Stimulated activated CD8-positive, alpha-beta memory T cell treated with anti-CD3 and anti-CD28 coated beads, Interleukin-15, amount 100 ng/mL, for 24 hours (primary cell): ENCODE measurements around the gene LACRT.

Experiments used
- DNase-seq: peaks from one replicate; pipeline ENCODE4 v3.0.0-alpha.2; 2020; ENCODE audit warnings: low read depth

The LACRT gene

DNA sequence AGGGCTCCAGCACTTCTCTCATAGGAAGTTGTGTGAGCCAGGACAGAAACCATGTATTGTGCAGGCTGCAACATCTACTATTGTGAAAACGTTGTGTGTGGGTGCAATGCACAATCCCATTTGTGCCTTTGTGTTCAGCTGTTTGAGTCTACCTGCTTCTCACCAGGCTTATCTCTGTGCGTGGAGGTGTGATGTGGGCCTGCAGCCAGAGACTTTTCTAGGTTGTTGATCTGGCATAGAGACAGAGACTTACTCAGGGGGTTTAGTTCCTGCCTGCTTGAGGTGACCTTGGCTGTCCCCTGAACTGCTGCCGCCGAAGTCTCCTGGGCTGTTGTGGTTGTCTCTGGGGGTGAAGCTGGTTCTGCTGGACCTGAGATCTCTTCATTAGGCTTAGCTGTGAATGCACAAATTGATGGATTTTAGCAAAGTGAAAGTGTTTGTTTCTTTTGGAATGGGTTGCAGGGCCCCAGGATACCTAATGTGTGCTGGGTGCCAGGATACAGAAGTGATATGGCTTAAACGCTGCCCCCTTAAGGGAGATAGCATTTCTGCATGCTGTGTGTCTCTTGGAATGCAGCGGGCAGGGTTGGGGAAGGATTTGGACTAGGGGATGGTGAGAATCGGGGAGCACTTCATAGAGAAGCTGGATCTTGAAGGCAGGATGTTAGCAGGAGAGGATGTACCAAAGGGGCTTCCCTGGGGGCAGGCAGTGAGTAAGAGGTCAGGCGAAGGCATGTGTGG, 2.5 kb downstream of the LACRT start:
- DNase-seq, result no peak

DNA sequence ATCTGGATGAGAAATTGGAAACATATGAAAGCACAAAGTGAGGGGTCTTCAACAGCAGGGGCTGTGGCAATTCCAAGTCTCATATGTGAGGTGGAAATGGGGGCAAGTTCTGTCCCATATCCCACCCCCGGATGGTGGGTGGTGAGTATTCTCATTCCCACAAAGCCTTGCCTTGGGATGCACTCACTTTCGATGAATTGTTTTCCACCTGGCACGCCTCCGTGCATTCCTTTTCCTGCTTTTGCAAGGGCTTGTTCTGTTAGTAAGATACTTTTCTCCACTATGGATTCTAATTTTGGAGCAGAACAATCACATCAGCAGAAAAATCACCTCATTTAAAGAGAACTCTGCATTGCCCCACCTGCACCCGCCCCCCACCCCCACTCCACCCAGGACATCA, 3.1 kb downstream of the LACRT start:
- DNase-seq, result no peak

DNA sequence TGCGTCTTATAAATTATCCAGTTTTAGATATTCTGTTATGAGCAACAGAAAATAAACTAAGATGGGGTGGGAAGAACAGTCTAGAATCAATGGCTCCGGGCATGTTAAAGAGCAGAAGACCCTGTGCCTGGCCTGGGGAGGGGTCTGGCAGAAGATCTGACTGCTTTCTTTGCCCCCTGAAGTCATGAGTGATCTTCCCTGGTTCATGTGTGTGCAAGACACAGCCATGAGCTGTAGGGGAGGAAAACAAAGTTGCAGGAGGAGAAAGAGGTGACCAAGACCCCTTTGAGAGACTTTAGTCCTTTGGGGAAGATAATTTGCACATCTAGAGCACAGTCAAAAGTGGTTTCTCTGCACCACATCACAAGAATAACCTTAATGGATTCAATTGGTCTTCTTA, 4.8 kb downstream of the LACRT start:
- DNase-seq, result no peak

DNA sequence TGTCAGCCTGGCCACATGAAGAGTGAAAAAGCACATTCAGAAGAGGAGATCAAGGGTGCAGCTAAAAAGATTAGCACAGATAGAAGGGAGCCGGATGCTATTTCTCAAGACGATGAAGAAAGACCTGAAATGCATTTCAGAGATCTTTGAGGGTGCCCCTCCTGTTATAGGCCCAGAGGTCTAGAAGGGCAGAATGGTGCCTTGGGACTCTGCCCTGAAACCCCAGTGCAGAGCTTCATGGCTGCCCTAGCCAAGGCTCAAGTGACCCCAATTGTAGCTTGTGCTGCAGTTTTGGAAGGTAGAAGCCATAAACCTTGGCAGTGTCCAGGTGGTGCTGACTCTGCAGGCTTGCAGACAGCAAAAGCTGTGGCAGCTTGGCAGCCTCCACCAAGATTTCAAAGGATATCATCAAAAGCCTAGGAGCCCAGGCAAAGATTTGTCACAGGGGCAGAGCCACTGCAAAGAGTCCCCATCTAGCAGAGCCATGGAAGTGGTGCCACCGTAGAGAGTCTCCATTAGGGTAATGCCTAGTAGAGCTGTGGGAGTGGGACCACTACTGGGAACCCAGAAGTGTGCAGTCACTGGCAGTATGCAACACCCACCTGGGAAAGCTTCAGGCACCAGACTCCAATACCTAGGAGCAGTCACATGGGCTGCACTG, 6.4 kb downstream of the LACRT start:
- no peak for DNase-seq

DNA sequence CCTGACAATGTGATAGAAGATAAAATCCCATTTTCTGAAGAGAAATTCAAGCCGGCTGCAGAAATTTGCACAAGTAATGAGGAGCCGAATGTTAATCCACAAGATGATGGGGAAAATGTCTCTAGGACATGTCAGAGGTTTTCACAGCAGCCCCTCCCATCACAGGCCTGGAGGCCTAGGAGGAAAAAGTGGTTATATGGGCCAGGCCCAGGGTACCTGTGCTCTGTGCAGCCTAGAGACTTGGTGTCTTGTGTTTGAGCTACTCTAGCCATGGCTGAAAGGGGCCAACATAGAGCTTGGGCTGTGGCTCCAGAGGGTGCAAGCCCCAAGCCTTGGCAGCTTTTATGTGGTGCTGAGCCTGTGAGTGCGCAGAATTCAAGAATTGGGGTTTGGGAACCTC, 7.4 kb downstream of the LACRT start:
- no peak for DNase-seq

DNA sequence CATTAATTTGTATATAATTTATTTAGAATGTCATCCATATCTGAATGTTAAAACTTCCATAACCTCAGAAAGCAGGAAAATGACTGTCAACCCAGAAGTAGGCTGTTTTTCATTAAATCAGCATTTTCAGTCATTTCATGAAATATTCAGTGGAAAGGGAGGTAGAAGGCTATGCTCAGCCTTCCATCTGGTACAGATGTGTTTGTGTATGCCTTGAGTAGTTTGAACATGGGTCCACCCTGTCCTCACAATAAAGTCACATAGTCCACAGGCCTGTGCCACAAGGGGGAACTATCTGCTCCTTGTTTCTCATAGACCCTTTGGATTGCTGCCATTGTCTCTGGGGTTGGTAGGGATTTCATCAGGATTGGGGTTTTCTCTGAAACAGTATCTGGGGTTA, 9.1 kb downstream of the LACRT start:
- DNase-seq, result no peak

DNA sequence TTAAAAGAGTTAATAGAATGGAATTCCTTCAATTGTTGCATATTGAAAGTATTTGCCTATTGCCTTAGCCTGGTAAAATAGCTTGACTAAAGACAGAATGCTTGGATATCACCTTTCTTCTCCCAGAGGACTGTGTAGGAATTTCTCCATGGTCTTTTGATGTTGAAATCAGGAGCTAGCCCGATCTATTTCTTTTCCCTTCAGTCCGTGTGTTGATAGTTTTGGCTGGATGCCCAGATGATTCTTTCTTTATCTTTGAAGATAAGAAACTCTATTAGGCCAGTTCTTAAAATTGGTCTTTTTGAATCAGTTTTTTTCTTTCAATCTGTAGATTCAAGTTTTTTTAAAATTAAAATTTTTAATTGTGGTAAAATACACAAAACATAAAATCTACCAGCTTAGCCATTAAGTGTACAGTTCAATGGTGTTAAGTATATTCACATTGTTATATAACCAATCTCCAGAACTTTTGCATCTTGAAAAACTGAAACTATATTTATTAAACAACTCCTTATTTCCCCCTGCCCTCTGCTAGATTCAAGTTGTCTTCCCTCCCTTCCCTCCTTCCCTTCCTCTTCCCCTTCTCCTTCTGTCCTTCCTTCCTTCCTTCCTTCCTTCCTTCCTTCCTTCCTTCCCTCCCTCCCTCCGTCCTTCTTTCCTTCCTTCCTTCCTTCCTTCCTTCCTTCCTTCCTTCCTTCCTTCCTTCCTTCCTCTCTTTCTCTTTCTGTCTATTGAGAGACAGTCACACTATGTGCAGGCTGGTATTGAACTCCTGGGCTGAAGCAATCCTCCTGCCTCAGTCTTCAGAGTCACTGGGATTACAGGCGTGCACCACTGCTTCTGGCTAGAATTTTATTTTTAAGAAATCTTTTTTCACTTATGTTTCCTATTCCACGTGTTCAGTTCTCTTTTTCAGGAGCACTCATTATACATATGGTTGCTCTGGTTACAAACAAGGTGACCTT, 10.1 kb downstream of the LACRT start:
- no peak for DNase-seq

DNA sequence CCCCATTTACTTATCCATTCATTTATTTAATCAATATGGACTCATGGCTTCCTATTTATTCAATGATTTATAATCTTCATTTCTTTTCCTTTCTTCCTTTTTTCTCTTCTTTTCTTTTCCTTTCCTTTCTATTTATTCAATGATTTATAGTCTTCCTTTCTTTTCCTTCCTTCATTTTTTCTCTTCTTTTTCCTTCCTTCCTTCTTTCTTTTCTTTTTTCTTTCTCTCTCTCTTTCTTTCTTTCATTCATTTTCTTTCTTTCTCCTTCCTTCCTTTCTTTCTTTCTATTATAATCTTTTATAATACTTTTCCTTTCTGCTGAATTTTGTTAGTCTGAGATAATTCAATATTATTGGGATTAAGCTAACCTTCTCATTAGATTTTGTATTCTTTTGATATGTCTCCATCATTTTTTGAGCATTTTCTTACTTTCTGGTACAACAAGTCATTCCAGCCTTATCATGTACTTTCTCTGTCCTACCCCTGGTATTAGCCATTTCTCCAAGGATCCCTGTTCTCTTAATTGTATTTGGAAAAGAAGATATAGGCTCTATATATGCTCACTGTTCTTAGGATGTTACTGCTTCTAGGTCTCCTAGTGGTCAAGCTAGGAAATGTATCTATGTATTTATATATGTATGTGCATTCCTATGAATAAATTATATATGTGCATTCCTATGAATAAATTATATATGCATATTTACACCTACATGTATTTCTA, 12.1 kb downstream of the LACRT start:
- no peak for DNase-seq

DNA sequence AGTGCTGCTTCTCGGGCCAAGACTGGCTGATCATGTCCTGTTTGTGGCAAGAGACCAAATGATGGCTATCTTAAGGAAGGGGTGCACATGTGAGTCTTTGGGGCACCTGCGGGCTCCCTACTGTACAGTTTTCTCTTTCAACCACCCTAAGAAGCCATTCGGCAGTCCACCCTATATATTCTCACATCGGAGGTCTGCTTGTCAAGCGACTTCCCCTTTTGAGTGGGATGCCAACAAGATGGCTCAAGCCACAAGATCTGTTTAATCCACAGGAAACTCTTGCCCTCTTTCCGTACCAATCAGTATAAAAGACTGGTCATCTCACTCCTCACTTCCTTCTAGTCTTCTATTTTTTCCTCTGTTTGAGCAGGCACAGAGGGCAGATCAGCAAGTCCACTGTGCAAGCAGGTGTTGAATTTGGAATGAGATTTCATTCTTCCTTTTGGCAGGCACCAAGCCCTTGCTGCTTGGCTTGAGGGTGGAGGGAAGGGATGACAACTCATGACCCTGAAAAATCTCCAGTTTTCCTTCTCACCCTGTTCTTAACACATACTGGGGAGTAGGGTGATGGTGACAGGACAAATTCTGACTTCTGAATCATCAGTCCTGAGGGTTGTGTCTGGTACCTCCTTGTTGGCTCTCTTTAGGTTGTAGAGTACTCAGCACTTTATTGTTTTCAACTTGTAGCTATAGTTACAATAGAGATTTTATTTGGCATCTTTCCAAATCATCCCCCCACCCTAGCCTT, 17.6 kb downstream of the LACRT start:
- DNase-seq, result no peak

DNA sequence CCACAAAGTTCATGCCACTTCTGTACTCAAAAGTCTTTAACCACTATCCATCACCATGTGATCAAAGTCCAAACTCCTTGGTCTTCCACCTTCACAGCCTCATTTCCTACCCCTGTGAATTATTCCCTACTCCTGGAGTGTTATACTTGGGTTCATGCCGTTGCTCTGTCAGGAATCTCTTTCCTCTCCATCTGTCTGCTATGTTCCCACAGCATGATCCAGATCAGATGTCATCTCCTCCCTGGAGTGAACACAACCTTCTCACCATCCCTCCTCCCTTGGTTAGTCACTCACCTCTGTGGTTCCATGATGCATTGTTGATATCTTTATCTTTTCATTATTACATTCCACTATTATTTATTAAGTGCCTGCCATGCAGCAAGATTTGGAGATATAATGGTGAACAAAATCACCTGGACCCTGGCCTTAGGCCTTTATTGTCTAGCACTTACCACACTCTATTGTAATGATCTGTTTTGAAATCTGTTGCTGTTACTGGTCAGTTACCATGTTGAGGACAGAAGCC, 22.4 kb downstream of the LACRT start:
- no peak for DNase-seq

DNA sequence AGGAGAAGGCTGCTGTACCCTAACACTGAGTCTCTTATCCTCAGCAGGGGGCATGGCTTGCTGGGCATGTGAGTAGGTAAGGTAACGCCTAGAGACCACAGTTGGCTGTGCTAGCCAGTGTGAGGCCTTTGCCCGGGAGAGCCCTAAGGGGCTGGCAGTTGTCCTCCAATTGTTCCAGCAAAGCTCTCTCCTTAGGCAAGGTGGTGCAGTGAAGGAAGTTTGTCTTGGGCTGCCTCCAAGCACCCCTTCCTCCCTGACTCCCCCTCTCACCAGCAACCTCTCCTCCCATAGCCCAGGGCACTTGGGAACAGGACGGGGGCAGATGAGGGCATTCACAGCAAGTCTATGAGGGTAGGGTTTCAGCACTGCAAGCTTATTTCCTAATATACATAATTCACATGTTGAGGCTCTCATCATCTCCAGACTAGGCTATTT, 23.0 kb downstream of the LACRT start:
- DNase-seq, result no peak

DNA sequence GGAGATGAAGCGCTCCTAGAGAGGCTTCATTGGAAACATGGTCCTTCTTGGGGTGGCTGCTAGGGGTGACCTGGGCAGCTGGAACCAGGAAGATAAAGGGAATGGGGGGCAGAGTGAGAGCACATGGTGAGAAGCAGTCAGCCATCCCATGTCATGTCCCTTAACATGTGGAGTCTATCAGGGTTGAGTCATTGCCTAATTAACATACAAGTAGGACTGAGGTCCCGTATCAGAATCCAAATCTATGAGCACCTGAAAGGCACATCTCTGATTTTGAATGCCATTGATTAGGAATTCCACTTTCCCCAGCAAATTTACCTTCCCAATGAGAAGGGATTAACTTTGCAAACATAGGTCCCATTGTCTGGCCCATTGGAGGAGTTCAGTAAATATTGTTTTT, 25.9 kb downstream of the LACRT start:
- no peak for DNase-seq

DNA sequence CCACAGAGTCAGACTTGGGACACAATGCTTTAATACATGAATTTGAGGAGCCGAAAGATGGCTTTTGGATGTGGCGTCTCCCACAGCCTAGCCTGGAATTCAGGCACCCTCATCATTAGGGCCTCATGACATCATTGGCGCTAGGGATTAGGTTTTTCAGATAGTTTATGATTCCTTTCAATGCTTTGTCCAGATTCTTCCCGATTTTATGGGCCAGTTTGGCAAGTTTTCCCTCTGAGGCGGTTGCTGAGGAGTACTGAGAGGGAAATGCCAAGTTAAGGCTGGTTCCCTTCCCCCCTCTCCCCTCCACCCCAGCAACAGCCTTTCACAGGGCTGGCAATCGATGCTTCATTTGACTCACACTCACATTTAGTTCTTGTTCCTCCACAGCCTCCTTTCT, 26.5 kb downstream of the LACRT start:
- no peak for DNase-seq

DNA sequence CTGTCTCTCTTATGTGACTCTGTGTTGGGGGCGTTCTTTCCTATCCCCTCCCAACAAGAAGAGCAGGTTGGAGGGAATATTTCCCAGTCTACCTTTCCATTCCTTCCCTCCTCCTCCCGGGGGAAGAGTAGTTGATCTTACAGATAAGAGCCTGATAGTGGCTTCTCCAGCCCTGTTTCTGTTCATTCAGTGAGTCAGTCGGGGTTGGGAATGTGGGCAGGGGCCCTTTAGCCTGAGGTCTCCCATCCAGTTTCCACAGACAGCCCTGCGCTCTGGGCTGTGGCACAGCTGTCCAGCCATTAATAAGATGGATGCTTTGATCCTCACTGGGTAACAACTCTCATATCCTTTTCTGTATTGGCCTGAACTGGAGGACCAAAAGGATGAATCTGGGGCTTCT, 28.1 kb downstream of the LACRT start:
- DNase-seq, result no peak

DNA sequence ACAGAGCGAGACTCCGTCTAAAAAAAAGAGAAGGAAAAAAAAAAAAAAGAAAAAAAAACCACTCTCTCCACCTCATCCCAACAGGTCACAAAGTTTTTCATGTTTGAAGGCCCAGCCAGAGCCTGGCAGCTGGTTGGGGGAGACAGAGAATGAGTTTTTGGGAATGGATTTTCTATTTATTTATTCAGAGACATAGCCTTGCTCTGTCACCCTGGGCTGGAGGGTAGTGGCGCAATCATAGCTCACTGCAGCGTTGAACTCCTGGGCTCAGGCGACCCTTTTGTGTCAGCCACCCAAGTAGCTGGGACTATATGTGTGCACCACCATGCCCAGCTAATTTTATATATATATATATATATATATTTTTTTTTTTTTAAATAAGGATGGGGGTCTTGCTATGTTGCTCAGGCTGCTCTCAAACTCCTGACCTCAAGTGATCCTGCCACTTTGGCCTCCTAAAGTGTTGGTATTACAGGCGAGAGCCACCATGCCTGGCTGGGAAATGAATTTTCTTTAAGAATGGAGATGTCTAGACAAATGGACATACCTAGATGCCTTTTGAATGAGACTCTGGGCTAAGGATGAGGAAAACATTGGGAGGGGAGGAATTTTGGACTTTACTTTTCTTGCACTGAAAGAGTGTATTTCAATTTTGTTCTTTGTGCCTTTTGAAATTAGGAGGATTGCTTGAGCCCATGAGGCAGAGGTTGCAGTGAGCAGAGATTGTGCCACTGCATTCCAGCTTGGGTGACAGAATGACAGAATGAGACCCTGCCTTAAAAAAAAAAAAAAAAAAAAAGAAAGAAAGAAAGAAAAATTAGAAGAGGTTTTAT, 29.3 kb downstream of the LACRT start:
- DNase-seq, result no peak

DNA sequence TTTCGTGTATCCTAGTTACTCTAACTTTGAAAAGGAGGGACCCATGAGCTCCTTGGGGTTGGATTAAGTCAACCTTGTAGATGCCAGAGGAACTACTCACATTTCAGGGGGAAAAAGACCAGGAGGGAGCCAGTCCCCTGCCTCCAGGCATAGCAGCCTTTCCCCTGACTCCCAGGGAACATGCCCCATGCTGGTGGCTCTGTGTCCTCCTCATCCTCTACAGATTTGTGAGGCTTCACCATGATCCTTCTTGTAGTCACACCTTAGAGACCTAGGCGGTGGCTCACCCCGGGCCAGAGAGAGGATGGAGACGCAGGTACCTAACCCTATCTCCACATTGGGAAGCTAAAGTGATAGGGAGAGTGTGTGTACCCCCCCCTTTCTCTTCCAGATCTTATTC, 30.3 kb downstream of the LACRT start:
- DNase-seq, result no peak

DNA sequence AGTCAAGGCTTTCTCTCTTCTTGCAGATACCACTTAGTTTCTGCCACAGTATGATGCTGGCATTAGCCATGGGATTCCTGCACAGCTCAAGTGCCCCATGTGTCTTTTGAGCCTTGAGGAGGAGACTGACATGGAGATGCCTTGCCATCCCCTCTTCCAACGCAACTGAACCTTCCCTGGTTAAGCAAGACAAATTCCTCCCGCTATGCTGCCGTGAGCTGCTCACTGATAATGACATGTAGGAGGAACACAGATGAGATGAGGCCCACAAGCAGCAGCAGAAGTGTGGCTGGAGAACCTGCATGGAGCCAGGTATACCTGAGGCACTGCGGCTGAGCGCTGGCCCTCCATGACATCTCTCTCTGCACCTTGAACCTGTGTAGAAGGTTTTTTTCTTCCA, 30.8 kb downstream of the LACRT start:
- no peak for DNase-seq

DNA sequence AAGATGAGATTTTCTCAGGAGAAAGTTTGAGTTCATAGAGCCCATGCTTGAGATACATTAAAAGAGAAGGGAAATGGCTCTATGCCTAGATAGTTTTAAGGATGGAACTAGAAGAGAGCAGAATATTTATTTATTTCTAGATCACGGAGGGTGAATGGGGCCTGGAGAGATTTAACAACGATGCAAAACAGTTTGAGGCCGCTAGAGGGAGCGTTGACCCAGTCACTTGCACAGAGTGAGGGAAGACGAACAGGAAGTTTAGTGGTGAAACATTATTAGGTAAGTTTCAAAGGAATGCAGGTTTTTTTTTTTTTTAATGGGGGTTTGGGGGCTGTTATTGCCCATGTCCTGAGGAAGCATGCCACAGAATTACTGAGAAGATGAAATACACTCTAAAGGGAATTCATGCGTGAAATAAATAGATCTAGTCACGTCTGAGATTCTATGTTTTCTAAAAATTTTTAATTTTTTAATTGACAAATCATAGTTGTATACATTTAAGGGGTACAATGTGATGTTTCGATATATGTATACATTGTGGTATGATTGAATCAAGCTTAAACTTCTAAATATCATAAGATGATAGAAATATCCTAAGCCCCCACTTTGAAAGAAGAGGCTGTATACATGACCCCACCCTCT, 31.4 kb downstream of the LACRT start:
- DNase-seq, result no peak

DNA sequence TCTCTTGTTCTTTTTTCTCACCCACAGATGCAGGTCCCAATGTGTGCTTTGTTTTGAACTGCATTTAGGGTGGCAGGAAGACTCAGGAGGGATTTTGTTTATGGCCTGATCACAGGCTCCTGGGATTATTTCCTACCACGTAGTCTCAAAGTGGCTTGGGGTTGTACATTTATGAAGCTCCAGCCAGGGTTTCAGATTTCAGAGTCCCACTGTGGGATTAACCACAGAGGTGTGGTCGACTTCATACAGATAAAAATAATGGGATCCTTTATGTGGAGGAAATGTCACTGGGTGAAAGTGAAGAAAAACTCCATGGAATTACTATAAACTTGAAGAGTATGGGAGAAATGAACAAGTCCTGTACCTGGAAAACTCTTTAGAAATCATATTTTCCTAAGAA, 32.0 kb downstream of the LACRT start:
- DNase-seq, result no peak

DNA sequence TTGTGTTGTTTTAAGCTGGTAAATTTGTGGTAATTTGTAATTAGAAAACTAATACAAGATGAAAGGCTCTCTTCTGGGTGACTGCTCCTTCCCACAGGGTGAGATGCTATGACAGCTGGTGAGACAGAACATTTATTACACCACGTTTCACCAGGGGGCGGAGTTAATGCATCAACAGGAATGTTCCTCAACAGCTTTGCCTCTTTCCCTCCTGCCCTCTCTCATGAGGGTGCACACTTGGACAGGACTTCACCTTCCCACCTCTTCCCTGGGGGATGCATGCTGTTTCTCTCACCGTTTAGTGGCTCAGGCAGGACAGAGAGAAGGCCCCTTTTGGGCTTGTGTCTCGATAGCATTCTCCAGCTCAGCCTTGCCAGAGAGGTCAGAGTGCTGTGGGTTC, 32.9 kb downstream of the LACRT start:
- no peak for DNase-seq
